C4-2B (cell line): ENCODE data around the gene MS4A15.

Source experiments
- H3K27ac ChIP-seq: fragments of 450-650 bp; 2 replicates; pipeline ENCODE4 v1.5.1; 2017
- CTCF ChIP-seq: fragments of 450-650 bp; conservative IDR thresholded peaks from 2 replicates; pipeline ENCODE4 v1.5.1; 2017; ENCODE audit warnings: mild to moderate bottlenecking
- ZFX ChIP-seq: fragments of 450-650 bp; IDR thresholded peaks from 2 replicates; pipeline ENCODE4 v1.6.1; 2017

MS4A15 gene

GRCh38 chr11:60763692-60764369, 7.2 kb downstream of the MS4A15 start:
- TF ChIP-seq ZFX, result no peak
- no peak for TF ChIP-seq CTCF
- no peak overlapping the region for H3K27ac ChIP-seq

GRCh38 chr11:60764879-60765278, 8.2 kb downstream of the MS4A15 start:
- TF ChIP-seq ZFX (no peak), CTCF (no peak)
- no peak overlapping the region for H3K27ac ChIP-seq

- H3K27ac ChIP-seq, result no peak overlapping the region
- TF ChIP-seq CTCF, result no peak
- TF ChIP-seq ZFX, result no peak
Measured at GRCh38 chr11:60765355-60765754, 8.7 kb downstream of the MS4A15 start.

- no peak overlapping the region for H3K27ac ChIP-seq
- TF ChIP-seq CTCF (no peak), ZFX (no peak)
Measured at GRCh38 chr11:60766547-60766946, 9.9 kb downstream of the MS4A15 start.

GRCh38 chr11:60767388-60767811, 10.7 kb downstream of the MS4A15 start:
- TF ChIP-seq ZFX (no peak), CTCF (no peak)
- H3K27ac ChIP-seq, result no peak overlapping the region

GRCh38 chr11:60768202-60768601, 11.5 kb downstream of the MS4A15 start:
- TF ChIP-seq ZFX (no peak), CTCF (no peak)
- H3K27ac ChIP-seq, result no peak overlapping the region

- no peak overlapping the region for H3K27ac ChIP-seq
- no peak for TF ChIP-seq CTCF
Measured at GRCh38 chr11:60769273-60769672, 12.6 kb downstream of the MS4A15 start.
